Measurements from ENCODE around the gene MIPOL1. TPM values are rescaled to one million over a fixed set of nuclear protein-coding genes. Genes with fewer than 3 reads are reported as not detected.

MIPOL1 gene
- total and polyA plus RNA-seq, 2 of the 4 experiments (the other 2 are of a cell fraction): 2.7 to 5.9 TPM

DNA sequence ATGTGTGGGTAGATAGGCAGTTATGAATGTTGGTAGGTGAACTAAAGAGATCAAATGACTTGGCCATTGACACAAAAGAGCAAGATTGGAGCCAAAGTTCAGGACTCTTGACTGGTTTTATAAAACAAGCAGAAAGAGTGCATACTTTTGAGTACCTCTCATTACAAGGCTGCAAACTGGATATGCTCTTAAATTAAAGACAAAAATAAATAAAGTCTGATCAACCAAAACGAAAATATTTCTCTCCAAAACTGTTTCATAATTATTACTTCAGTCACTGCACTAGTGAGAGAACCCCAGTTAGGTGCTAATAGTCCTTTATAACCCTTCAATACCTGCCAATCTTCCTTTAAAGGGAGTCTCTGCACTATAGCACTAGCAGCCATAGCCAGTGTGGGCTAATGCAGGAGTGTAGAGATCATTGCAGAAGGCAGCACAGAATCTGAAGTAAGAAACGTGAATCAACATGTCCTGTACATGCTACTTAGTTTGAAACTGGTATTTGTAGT is 250.2 kb downstream of the MIPOL1 start:
- Histone ChIP-seq H3K79me1 (ENCODE audit: low read depth in 1 of 2, low read length in 2 of 2) (no peaks in the 10 kb centered on the region), H3K27me3 (ENCODE audit: control insufficient read depth, insufficient read depth, low read length) (no peaks in the 10 kb centered on the region), H2AK9ac (replicated peaks; ENCODE audit: low read depth, low read length, poor library complexity) (no peak overlapping the region), H3K4me1 (ENCODE audit: control insufficient read depth, insufficient read depth, low read length) (no peaks in the 10 kb centered on the region), H4K8ac (ENCODE audit: low read depth in 2 of 2, low read length in 2 of 2) (no peak overlapping the region), H4K5ac (ENCODE audit: low read depth, low read length) (no peak overlapping the region), H3K4ac (ENCODE audit: low read depth, low read length) (no peak overlapping the region), H3K23ac (ENCODE audit: low read depth, low read length) (no peak overlapping the region), H2BK20ac (ENCODE audit: low read depth, low read length) (no peak overlapping the region), H3K27ac (ENCODE audit: insufficient read depth, low read length) (no peak overlapping the region), H3K36me3 (ENCODE audit: control insufficient read depth, insufficient read depth, low read length) (no peaks in the 10 kb centered on the region), H4K91ac (ENCODE audit: insufficient read depth, low read depth, low read length) (no peak overlapping the region), H3K56ac (ENCODE audit: extremely low read depth, insufficient read depth, low read length) (no peak overlapping the region), H3K4me3 (ENCODE audit: insufficient read depth, low read depth, low read length) (no peak overlapping the region), H3K4me2 (ENCODE audit: low read depth, low read length) (no peak overlapping the region), H2BK15ac (ENCODE audit: low read depth, low read length) (no peak overlapping the region), H3K18ac (ENCODE audit: low read depth, low read length) (no peak overlapping the region), H2AFZ (replicated peaks; ENCODE audit: low read length, poor library complexity) (no peak overlapping the region), H2BK5ac (ENCODE audit: low read depth, low read length, poor library complexity, severe bottlenecking) (no peak overlapping the region), H4K20me1 (ENCODE audit: insufficient read depth, low read length) (no peaks in the 10 kb centered on the region), H2AK5ac (ENCODE audit: low read depth, low read length) (no peak overlapping the region), H3K9ac (ENCODE audit: low read depth, low read length) (no peak overlapping the region), H3K9me3 (ENCODE audit: control insufficient read depth, insufficient read depth, low read length) (no peaks in the 10 kb centered on the region), H3K9me1 (ENCODE audit: insufficient read depth, low read length) (no peaks in the 10 kb centered on the region), H3K14ac (replicated peaks; ENCODE audit: low read depth, low read length) (no peak overlapping the region), H2BK120ac (ENCODE audit: low read depth, low read length) (no peak overlapping the region)
- dilution Hi-C loops (cut with HindIII; ENCODE audit: low sequenced_read_pairs, unreplicated experiment) (no loop called here), intact Hi-C loops (cut with micrococcal nuclease) (no loop called here), in situ Hi-C loops (cut with MboI; ENCODE audit: low sequenced_read_pairs) (no loop called here)
- 40% methylated on average over 1 of the region's 2 CpGs; no CpG with 5 or more reads in 1 of the 2 experiments for WGBS, 2 experiments (ENCODE audit: extremely low coverage in 2 of 2, insufficient read length in 1 of 2)
- DNase-seq (no peak), ATAC-seq (ENCODE audit: low read depth) (peak; percentile 68)
- ChIA-PET POLR2A (ENCODE audit: unreplicated experiment) (no interaction called here), CTCF (no interaction called here)
- no TSS peak for BruUV-seq (replicated peaks)
- TF ChIP-seq, protein P1, sequence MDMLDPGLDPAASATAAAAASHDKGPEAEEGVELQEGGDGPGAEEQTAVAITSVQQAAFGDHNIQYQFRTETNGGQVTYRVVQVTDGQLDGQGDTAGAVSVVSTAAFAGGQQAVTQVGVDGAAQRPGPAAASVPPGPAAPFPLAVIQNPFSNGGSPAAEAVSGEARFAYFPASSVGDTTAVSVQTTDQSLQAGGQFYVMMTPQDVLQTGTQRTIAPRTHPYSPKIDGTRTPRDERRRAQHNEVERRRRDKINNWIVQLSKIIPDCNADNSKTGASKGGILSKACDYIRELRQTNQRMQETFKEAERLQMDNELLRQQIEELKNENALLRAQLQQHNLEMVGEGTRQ (IDR thresholded peaks at IDR 0.05; ENCODE audit: low read depth, low read length): no peak
- TF ChIP-seq MXI1 (IDR thresholded peaks at IDR 0.05; ENCODE audit: borderline replicate concordance, low read depth, low read length) (no peak), NFE2L2 (IDR thresholded peaks at IDR 0.05; ENCODE audit: low read depth, low read length) (no peak), BHLHE40 (IDR thresholded peaks at IDR 0.05; ENCODE audit: low read depth, low read length) (no peak), SMC3 (IDR thresholded peaks at IDR 0.05; ENCODE audit: low read depth, low read length) (no peak), CEBPB (IDR thresholded peaks at IDR 0.05; ENCODE audit: low read depth, low read length) (no peak)
- TF ChIP-seq, protein P2, sequence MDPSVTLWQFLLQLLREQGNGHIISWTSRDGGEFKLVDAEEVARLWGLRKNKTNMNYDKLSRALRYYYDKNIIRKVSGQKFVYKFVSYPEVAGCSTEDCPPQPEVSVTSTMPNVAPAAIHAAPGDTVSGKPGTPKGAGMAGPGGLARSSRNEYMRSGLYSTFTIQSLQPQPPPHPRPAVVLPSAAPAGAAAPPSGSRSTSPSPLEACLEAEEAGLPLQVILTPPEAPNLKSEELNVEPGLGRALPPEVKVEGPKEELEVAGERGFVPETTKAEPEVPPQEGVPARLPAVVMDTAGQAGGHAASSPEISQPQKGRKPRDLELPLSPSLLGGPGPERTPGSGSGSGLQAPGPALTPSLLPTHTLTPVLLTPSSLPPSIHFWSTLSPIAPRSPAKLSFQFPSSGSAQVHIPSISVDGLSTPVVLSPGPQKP (IDR thresholded peaks at IDR 0.05; ENCODE audit: borderline replicate concordance, low read depth, low read length): no peak
